Measurements from ENCODE around the gene IPMK. TPM values are rescaled to one million over a fixed set of nuclear protein-coding genes. Genes with fewer than 3 reads are reported as not detected.

Gene IPMK
- total RNA-seq (2012; rRNA removed) = 7.4 and 8.7 TPM in 2 replicates

DNA sequence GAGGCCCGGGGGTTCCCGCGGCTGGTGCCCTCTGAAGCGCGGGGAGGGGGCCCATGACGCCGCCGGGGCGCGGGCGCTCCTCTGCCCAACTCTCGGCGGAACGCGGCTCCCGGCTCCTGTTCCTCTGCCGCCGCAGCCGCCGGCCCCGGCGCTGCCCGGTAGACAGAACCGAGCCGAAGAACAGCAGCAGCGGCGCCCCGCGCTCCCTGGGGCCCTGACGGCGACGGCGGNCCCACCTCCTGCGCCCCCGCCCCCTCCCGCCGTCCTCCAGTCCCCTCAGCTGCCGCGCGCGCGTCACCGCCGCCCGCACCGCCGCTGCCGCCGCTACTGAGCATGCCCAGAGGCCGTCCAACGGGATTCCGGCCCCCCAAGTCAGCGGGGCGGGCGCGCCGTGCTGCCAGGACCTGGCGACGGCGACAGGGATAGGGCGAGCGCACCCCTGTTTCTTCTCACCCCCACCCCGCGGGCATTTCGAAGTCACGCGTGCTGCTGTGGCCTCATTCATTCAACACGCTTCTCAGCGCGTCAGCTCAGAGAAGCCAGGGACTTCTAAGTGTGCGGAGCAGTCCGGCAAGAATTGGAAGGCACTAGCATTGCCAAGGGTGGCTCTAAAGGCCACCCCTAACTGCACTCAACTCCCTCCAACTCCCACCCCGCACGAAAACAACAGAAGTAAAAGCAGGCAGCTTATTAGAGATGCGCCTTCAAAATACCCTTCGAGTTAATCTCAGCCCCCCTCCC lies at the start of gene IPMK:
IPMK (minus strand) TSS at position 182 of the 741 bp plus-strand sequence. CDS start 283 bp downstream, outside the sequence.
- Histone ChIP-seq H3K4me1 (ENCODE audit: control insufficient read depth, insufficient read depth, low read length) (peaks cover 8% of the 10 kb centered on the region), H3K9me3 (replicated peaks; ENCODE audit: low read length) (no peaks in the 10 kb centered on the region), H3K36me3 (ENCODE audit: insufficient read depth, low read length) (no peaks in the 10 kb centered on the region), H3K4me3 (ENCODE audit: low read length) (peak within 1 kb of the TSS; percentile 89), H3K27me3 (ENCODE audit: control insufficient read depth, insufficient read depth, low read length) (no peaks in the 10 kb centered on the region), H3K9ac (ENCODE audit: low read depth, low read length) (peak within 1 kb of the TSS; percentile 87), H3K4me2 (ENCODE audit: low read length) (peak within 1 kb of the TSS; percentile 97)

DNA sequence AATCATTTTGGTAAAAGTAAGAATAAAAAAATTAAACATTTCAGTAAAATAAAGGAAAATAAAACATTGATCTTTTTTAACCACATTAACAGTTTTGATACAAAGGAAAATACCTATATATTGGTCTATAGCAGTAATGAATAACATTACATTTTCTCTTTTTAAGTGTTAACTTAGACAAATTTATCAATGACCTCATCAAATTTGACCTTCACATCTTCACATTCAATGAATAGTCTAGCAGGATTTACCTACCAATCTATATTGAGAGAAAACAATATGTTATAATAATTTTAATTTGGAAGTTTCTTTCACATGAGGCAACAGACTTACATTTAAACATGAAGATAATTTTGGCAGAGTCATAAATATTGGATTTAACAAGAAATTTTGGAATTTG lies 49.2 kb upstream of the IPMK start:
- Histone ChIP-seq H3K27me3 (ENCODE audit: control insufficient read depth, insufficient read depth, low read length) (no peaks in the 10 kb centered on the region), H3K36me3 (ENCODE audit: insufficient read depth, low read length) (no peaks in the 10 kb centered on the region), H3K9ac (ENCODE audit: low read depth, low read length) (no peak overlapping the region), H3K9me3 (replicated peaks; ENCODE audit: low read length) (no peaks in the 10 kb centered on the region), H3K4me1 (ENCODE audit: control insufficient read depth, insufficient read depth, low read length) (no peaks in the 10 kb centered on the region), H3K4me3 (ENCODE audit: low read length) (no peak overlapping the region), H3K4me2 (ENCODE audit: low read length) (no peak overlapping the region)

DNA sequence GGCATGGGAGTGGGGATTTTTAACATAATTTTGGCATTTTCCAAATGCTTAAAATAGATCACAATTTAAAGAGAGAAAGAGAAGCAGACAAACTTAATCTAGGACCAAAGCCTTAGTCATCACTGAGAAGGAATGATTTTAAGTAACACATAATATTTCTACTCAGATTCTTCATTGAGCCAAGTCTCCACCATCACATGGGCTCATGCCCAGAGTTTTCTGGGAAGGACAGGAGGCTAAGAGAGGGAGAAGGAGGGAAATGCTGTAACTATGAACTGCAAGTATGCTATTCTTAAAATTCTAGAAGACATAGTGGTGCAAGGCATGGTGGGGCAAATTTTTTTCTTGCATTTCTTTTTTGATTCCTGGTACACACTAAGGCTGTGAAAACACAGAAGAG lies 43.3 kb upstream of the IPMK start:
- Histone ChIP-seq H3K27me3 (ENCODE audit: control insufficient read depth, insufficient read depth, low read length) (peaks cover 17% of the 10 kb centered on the region), H3K9ac (ENCODE audit: low read depth, low read length) (no peak overlapping the region), H3K9me3 (replicated peaks; ENCODE audit: low read length) (no peaks in the 10 kb centered on the region), H3K36me3 (ENCODE audit: insufficient read depth, low read length) (no peaks in the 10 kb centered on the region), H3K4me1 (ENCODE audit: control insufficient read depth, insufficient read depth, low read length) (no peaks in the 10 kb centered on the region), H3K4me3 (ENCODE audit: low read length) (no peak overlapping the region), H3K4me2 (ENCODE audit: low read length) (no peak overlapping the region)

DNA sequence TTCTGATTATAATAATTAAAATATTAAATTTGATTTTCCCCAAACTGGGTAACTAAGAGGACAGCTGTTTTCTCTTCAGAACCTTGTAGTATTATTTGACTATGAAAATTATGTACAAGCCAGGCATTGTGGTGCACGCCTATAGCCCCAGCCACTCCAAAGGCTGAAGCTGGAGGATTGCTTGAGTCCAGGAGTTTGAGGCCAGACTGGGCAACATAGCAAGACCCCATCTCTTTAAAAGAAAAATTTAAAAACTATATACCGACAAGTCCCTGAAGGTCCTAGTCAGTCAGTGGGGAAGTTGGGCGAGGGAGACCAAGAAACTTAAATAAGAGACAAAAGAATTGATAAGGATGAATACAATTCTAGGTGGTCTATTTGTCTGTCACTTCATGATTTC lies 40.0 kb upstream of the IPMK start:
- no peak overlapping the region for H3K4me2 ChIP-seq (ENCODE audit: low read length)
- H3K4me3 ChIP-seq (ENCODE audit: low read length) = no peak overlapping the region
- no peaks in the 10 kb centered on the region for H3K4me1 ChIP-seq (ENCODE audit: control insufficient read depth, insufficient read depth, low read length)
- no peaks in the 10 kb centered on the region for H3K9me3 ChIP-seq (replicated peaks; ENCODE audit: low read length)
- H3K27me3 ChIP-seq (ENCODE audit: control insufficient read depth, insufficient read depth, low read length) = peaks cover 20% of the 10 kb centered on the region
- no peak overlapping the region for H3K9ac ChIP-seq (ENCODE audit: low read depth, low read length)
- H3K36me3 ChIP-seq (ENCODE audit: insufficient read depth, low read length) = no peaks in the 10 kb centered on the region

DNA sequence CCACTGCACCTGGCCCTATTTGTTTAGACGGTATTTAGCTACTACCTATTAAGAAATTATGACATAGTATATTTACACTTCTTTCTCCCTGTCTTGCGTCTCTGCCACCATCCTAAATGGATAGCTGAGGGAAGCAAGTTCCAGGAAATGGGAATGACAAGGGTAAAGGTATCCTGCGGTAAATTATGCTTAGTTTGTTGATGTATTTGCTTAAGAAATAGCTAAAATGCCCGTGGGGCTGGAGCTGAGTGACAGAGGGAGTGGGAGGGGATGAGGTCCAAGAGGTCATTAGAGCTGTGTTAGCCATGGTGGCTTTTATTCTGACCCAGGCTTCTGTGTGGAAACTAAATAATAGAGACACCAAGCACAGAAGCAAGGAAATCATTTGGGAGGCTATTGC lies 38.1 kb upstream of the IPMK start:
- H3K9me3 ChIP-seq (replicated peaks; ENCODE audit: low read length) = no peaks in the 10 kb centered on the region
- no peak overlapping the region for H3K4me3 ChIP-seq (ENCODE audit: low read length)
- H3K4me2 ChIP-seq (ENCODE audit: low read length) = no peak overlapping the region
- H3K36me3 ChIP-seq (ENCODE audit: insufficient read depth, low read length) = no peaks in the 10 kb centered on the region
- H3K4me1 ChIP-seq (ENCODE audit: control insufficient read depth, insufficient read depth, low read length) = no peaks in the 10 kb centered on the region
- peaks cover 18% of the 10 kb centered on the region for H3K27me3 ChIP-seq (ENCODE audit: control insufficient read depth, insufficient read depth, low read length)
- H3K9ac ChIP-seq (ENCODE audit: low read depth, low read length) = no peak overlapping the region

DNA sequence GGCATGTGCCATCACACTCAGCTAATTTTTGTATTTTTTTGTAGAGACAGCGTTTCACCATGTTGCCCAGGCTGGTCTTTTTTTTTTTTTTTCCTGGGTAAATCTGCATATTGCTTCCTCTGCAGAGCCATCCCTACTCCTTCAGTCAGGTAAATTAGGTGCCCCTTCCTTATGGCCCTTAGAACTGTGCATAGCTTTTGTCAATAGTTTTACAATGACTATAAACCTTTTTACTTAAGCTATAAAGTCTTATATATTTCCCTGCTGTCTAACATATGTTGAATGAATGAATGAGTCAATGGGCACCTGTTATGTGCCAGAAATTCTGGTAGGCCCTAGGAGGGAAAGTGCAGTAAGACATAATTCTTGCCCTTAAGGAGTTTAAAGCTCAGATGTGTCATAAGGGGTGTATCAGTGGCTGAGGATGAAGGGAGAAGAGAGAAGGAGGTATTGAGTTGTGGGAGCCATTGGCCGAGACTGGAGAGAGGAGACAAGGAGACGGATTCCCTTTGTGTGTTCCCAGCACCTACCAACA lies 36.5 kb upstream of the IPMK start:
- Histone ChIP-seq H3K4me2 (ENCODE audit: low read length) (no peak overlapping the region), H3K9ac (ENCODE audit: low read depth, low read length) (no peak overlapping the region), H3K36me3 (ENCODE audit: insufficient read depth, low read length) (no peaks in the 10 kb centered on the region), H3K4me3 (ENCODE audit: low read length) (no peak overlapping the region), H3K4me1 (ENCODE audit: control insufficient read depth, insufficient read depth, low read length) (no peaks in the 10 kb centered on the region), H3K27me3 (ENCODE audit: control insufficient read depth, insufficient read depth, low read length) (peaks cover 11% of the 10 kb centered on the region), H3K9me3 (replicated peaks; ENCODE audit: low read length) (no peaks in the 10 kb centered on the region)

DNA sequence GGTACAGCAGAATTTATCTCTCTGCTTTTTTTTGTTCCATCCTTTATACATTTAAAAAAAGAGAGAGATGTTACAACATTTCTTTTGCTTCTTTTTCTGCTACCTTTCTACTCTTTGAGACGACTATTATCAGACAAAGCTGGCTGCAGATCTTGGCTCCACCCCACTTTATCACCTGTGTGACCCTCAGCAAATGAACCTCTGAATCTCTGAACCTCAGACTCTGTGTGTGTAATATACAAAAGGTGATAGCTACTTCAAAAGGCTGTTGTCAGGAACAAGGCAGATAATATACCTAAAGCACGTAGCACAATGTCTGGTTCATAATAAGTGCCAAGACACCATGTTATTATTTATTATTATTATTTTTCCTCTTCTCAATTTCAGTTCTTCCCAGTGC lies 34.6 kb upstream of the IPMK start:
- Histone ChIP-seq H3K9me3 (replicated peaks; ENCODE audit: low read length) (no peaks in the 10 kb centered on the region), H3K36me3 (ENCODE audit: insufficient read depth, low read length) (no peaks in the 10 kb centered on the region), H3K9ac (ENCODE audit: low read depth, low read length) (no peak overlapping the region), H3K4me2 (ENCODE audit: low read length) (no peak overlapping the region), H3K4me1 (ENCODE audit: control insufficient read depth, insufficient read depth, low read length) (no peaks in the 10 kb centered on the region), H3K27me3 (ENCODE audit: control insufficient read depth, insufficient read depth, low read length) (peaks cover 8% of the 10 kb centered on the region), H3K4me3 (ENCODE audit: low read length) (no peak overlapping the region)

DNA sequence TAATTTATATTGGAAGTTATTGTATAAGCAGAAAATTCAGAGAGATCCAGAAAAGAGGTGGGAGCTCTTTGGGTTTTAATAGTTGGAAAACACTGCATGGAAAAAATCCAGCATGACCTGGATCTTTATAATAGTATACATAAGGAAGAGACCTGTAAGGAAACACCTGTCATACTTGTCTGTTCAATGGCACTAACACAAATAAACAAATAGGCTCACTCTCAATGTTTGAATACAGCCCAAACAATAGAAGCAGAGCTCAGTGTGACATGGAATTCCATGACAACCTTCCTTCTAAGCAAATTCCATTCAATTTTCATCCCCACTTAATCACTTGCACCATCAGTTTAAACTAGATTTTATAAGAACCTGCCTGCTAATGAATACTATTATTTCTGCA lies 33.0 kb upstream of the IPMK start:
- H3K27me3 ChIP-seq (ENCODE audit: control insufficient read depth, insufficient read depth, low read length) = no peaks in the 10 kb centered on the region
- no peak overlapping the region for H3K4me2 ChIP-seq (ENCODE audit: low read length)
- H3K4me1 ChIP-seq (ENCODE audit: control insufficient read depth, insufficient read depth, low read length) = no peaks in the 10 kb centered on the region
- no peaks in the 10 kb centered on the region for H3K36me3 ChIP-seq (ENCODE audit: insufficient read depth, low read length)
- H3K4me3 ChIP-seq (ENCODE audit: low read length) = no peak overlapping the region
- H3K9me3 ChIP-seq (replicated peaks; ENCODE audit: low read length) = no peaks in the 10 kb centered on the region
- no peak overlapping the region for H3K9ac ChIP-seq (ENCODE audit: low read depth, low read length)

DNA sequence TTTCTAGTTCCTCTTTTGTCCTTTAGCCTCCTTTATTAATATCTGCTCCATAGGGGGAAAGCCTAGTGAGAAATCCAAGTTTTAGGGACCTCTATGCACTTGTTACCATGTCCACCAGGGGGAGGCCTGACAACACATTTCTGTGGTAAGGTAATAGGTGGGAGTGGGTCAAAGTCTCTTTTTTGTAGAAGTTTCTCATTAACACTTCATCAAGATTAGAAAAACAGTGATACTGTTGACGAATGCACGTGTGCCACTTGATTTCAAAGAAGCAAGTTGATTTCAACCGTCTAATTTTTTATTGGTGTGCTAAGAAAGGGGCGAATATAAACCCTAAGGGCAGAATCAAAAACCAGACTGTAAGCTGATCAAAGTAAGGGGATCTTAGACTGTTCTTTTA lies 31.9 kb upstream of the IPMK start:
- Histone ChIP-seq H3K27me3 (ENCODE audit: control insufficient read depth, insufficient read depth, low read length) (no peaks in the 10 kb centered on the region), H3K4me3 (ENCODE audit: low read length) (no peak overlapping the region), H3K4me1 (ENCODE audit: control insufficient read depth, insufficient read depth, low read length) (no peaks in the 10 kb centered on the region), H3K4me2 (ENCODE audit: low read length) (no peak overlapping the region), H3K36me3 (ENCODE audit: insufficient read depth, low read length) (no peaks in the 10 kb centered on the region), H3K9me3 (replicated peaks; ENCODE audit: low read length) (no peaks in the 10 kb centered on the region), H3K9ac (ENCODE audit: low read depth, low read length) (no peak overlapping the region)

DNA sequence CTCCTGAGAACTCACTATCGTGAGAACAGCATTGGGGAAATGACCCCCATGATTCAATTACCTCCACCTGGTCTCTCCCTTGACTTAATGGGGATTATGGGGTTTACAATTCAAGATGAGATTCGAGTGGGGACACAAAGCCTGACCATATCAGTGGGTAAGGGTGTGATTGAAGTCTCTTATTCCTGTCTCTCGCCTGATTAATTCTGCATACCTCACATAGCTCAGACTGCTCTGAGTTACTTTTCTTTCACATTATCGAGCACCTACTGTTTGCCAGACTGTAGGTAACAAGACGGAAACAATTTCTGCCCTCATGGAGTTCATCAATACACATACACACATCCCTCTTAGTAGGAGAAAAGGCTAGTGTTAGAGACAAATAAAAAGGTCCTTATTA lies 26.3 kb upstream of the IPMK start:
- no peaks in the 10 kb centered on the region for H3K36me3 ChIP-seq (ENCODE audit: insufficient read depth, low read length)
- H3K4me3 ChIP-seq (ENCODE audit: low read length) = no peak overlapping the region
- no peaks in the 10 kb centered on the region for H3K27me3 ChIP-seq (ENCODE audit: control insufficient read depth, insufficient read depth, low read length)
- no peaks in the 10 kb centered on the region for H3K9me3 ChIP-seq (replicated peaks; ENCODE audit: low read length)
- H3K4me2 ChIP-seq (ENCODE audit: low read length) = no peak overlapping the region
- H3K4me1 ChIP-seq (ENCODE audit: control insufficient read depth, insufficient read depth, low read length) = no peaks in the 10 kb centered on the region
- H3K9ac ChIP-seq (ENCODE audit: low read depth, low read length) = no peak overlapping the region

DNA sequence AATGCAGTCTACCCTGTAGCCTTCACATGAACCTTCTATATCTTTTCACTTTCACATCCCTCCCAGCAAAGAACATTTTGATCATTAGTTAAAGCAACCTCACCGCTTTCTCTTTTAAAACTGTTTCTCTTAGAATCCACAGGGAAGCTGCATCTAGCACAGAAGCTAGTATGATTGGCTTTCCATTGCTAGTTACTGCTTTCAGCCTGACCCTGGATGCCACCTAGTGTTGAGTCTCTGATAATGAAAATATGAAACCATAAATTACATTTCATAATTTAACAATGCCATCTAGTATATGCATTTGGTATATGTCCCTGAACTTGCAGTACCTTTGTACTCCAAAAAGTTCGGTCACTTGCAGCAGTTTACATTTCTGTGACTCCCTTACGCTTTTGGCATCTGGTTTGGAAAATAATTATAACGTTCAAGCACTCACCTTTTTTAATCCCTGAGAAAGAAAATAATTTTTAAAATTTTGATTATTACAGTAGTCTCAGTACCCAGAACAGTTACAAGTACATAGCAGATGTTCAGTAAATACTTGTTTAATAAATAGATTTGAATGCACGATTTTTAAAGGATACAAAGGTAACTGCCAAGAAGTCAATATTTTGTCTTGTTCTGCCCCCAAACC lies 24.0 kb upstream of the IPMK start:
- Histone ChIP-seq H3K27me3 (ENCODE audit: control insufficient read depth, insufficient read depth, low read length) (no peaks in the 10 kb centered on the region), H3K4me1 (ENCODE audit: control insufficient read depth, insufficient read depth, low read length) (no peaks in the 10 kb centered on the region), H3K4me3 (ENCODE audit: low read length) (no peak overlapping the region), H3K4me2 (ENCODE audit: low read length) (no peak overlapping the region), H3K9ac (ENCODE audit: low read depth, low read length) (no peak overlapping the region), H3K36me3 (ENCODE audit: insufficient read depth, low read length) (no peaks in the 10 kb centered on the region), H3K9me3 (replicated peaks; ENCODE audit: low read length) (no peaks in the 10 kb centered on the region)

DNA sequence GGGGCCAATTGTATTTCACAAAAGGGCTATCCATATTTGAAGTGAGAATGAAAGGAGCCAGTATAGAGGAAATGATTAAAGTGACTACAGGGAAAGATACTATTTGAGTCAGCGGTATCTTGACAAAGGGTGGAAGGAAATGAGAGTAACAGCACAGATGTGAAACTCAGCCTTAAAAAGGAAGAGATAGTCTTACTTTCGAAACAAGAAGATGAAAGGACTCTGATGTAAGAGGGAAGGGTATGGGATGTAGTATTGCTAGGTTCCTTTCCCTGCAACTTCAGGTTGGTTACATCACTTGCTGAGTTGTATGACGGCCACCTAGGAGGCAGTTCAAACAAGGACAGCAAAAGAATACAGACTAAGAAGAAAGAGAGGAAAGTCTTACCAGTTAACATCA lies 14.9 kb upstream of the IPMK start:
- H3K4me2 ChIP-seq (ENCODE audit: low read length) = no peak overlapping the region
- no peaks in the 10 kb centered on the region for H3K27me3 ChIP-seq (ENCODE audit: control insufficient read depth, insufficient read depth, low read length)
- H3K4me1 ChIP-seq (ENCODE audit: control insufficient read depth, insufficient read depth, low read length) = peaks cover 3% of the 10 kb centered on the region
- peaks cover 17% of the 10 kb centered on the region for H3K36me3 ChIP-seq (ENCODE audit: insufficient read depth, low read length)
- H3K9me3 ChIP-seq (replicated peaks; ENCODE audit: low read length) = no peaks in the 10 kb centered on the region
- no peak overlapping the region for H3K9ac ChIP-seq (ENCODE audit: low read depth, low read length)
- H3K4me3 ChIP-seq (ENCODE audit: low read length) = no peak overlapping the region

Measured in skeletal muscle satellite cell (primary cell).